K562 (cell line): ENCODE data around the gene TMEM63A. TPM values are rescaled to one million over a fixed set of nuclear protein-coding genes. Genes with fewer than 3 reads are reported as not detected.
A peak's percentile ranks its signal among the peaks of the same experiment; 100 is the strongest.

ENCODE experiments used
- ATAC-seq: fragments of 200-7000 bp; cut with Tn5 transposase; 3 replicates; pipeline ENCODE4 v1.9.1; 2020; ENCODE audit warnings: moderate library complexity
- BruUV-seq: library from RNA; stranded (reverse); fragments of 400-500 nt; replicated peaks from 2 replicates; lab custom pipeline; 2021; lab: Mats Ljungman, UMichigan
- CTCF ChIA-PET: fragments of 300-600 bp; formaldehyde crosslinking; extraction: SDS; loops from one replicate; lab custom pipeline; 2021; ENCODE audit warnings: low intra/inter-chr PET ratio; lab: Yijun Ruan, JAX
- POLR2A ChIA-PET: fragments of 300-600, 350-650 bp; sonication (Branson Sonifier 250); formaldehyde crosslinking; extraction: SDS; loops from one replicate; lab custom pipeline; 2021; ENCODE audit warnings: antibody characterized with exemption, inconsistent platforms; lab: Yijun Ruan, JAX
- DNase-seq, 4 experiments: peaks; one replicate each; pipeline versions ENCODE4 v3.0.0 to v3.0.0-alpha.2; 2011 to 2018; ENCODE audit warnings: low spot score in 3 of 4, mixed read lengths in 3 of 4; ENCODE audit errors: extremely low read depth in 1 of 4
- FAIRE-seq: peaks from 2 replicates; lab custom pipeline; 2011; peaks lifted over from hg19 to GRCh38; lab: Jason Lieb, UNC
- H2AFZ ChIP-seq: 2 replicates; pipeline ENCODE4 v1.6.0; 2011; ENCODE audit warnings: low read depth, low read length, control low read depth, inconsistent platforms
- H3K27ac ChIP-seq: fragments of 200-600 bp; 3 replicates; pipeline ENCODE4 v1.8.0; 2011; ENCODE audit warnings: low read depth, mild to moderate bottlenecking, control low read depth, inconsistent platforms, low read length, moderate library complexity, mixed read lengths; ENCODE audit errors: extremely low read depth
- H3K27me3 ChIP-seq, 2 experiments: fragments of 300-600 bp in 1 of 2; 2 replicates in 1 of 2; 3 replicates in 1 of 2; pipeline versions ENCODE4 v1.6.0 to v1.8.0; 2011; ENCODE audit warnings: inconsistent platforms in 2 of 2, low read length in 2 of 2, mild to moderate bottlenecking in 1 of 2, mixed read lengths in 1 of 2, moderate library complexity in 1 of 2; ENCODE audit not compliant: control insufficient read depth in 2 of 2, insufficient read depth in 2 of 2
- H3K36me3 ChIP-seq: fragments of 300-600 bp; 3 replicates; pipeline ENCODE4 v1.8.0; 2011; ENCODE audit warnings: mild to moderate bottlenecking, low read length, inconsistent platforms; ENCODE audit not compliant: control insufficient read depth, insufficient read depth
- H3K4me1 ChIP-seq, 2 experiments: fragments of 200-600 bp in 1 of 2; replicated peaks in 1 of 2; 2 replicates in 1 of 2; 3 replicates in 1 of 2; pipeline versions ENCODE4 v1.5.1 to v1.8.0; 2011; ENCODE audit warnings: inconsistent platforms in 2 of 2, low read length in 2 of 2, mild to moderate bottlenecking in 1 of 2, mixed read lengths in 1 of 2, moderate library complexity in 1 of 2; ENCODE audit not compliant: control insufficient read depth in 2 of 2, insufficient read depth in 2 of 2
- H3K4me2 ChIP-seq: 2 replicates; pipeline ENCODE4 v1.6.1; 2011; ENCODE audit warnings: low read length, control low read depth, inconsistent platforms, mixed read lengths; ENCODE audit not compliant: insufficient read depth
- H3K4me3 ChIP-seq: fragments of 200-600 bp; sonication (generic), shearing (Covaris generic); 2 replicates; pipeline ENCODE4 v1.5.1; 2016; ENCODE audit warnings: control low read depth, inconsistent platforms
- H3K79me2 ChIP-seq: fragments of 200-600 bp; 3 replicates; pipeline ENCODE4 v1.8.0; 2011; ENCODE audit warnings: low read length, inconsistent platforms; ENCODE audit not compliant: control insufficient read depth, insufficient read depth
- H3K9ac ChIP-seq, 2 experiments: 2 replicates each; pipeline versions ENCODE4 v1.6.0 to v1.6.1; 2011; ENCODE audit warnings: low read depth in 2 of 2, low read length in 2 of 2, control low read depth in 1 of 2, inconsistent platforms in 1 of 2, mild to moderate bottlenecking in 1 of 2, mixed read lengths in 1 of 2; ENCODE audit not compliant: insufficient read depth in 1 of 2
- H3K9me1 ChIP-seq: one replicate; pipeline ENCODE4 v1.6.0; 2011; ENCODE audit warnings: inconsistent platforms, mild to moderate bottlenecking, low read length, moderate library complexity; ENCODE audit not compliant: control insufficient read depth, insufficient read depth
- H3K9me3 ChIP-seq: replicated peaks from 2 replicates; pipeline ENCODE4 v1.5.1; 2011; ENCODE audit warnings: low read depth, low read length, inconsistent platforms; ENCODE audit not compliant: control insufficient read depth, insufficient read depth
- H4K20me1 ChIP-seq: replicated peaks from 2 replicates; pipeline ENCODE4 v1.6.1; 2011; ENCODE audit warnings: low read length, inconsistent platforms, mixed read lengths; ENCODE audit not compliant: control insufficient read depth, insufficient read depth
- DLX4 ChIP-seq: fragments of 250-450 bp; sonication (Bioruptor Pico); IDR thresholded peaks from 2 replicates; pipeline ENCODE4 v1.6.1; 2021; ENCODE audit warnings: mild to moderate bottlenecking
- POLR2G ChIP-seq: fragments of 200-400 bp; formaldehyde crosslinking; IDR thresholded peaks from 2 replicates; pipeline ENCODE4 v1.6.1; 2017; ENCODE audit warnings: low read depth, mild to moderate bottlenecking, antibody characterized with exemption, low read length, moderate library complexity
- RBFOX2 ChIP-seq: fragments of 200-400 bp; formaldehyde crosslinking; IDR thresholded peaks from 2 replicates; pipeline ENCODE4 v1.6.1; 2017; ENCODE audit warnings: low read depth, mild to moderate bottlenecking, low read length, moderate library complexity
- RBM15 ChIP-seq: fragments of 200-400 bp; formaldehyde crosslinking; IDR thresholded peaks from 2 replicates; pipeline ENCODE4 v1.6.1; 2018; ENCODE audit warnings: mild to moderate bottlenecking, low read length, moderate library complexity; ENCODE audit not compliant: insufficient read depth
- ZNF445 ChIP-seq: fragments of 250-450 bp; sonication (Bioruptor Pico); IDR thresholded peaks from 2 replicates; pipeline ENCODE4 v1.4.0; 2020; ENCODE audit warnings: low read depth, mild to moderate bottlenecking, moderate library complexity
- ZSCAN32 ChIP-seq: fragments of 450-650 bp; formaldehyde crosslinking; IDR thresholded peaks from 2 replicates; pipeline ENCODE4 v1.4.0; 2020; ENCODE audit warnings: mild to moderate bottlenecking, moderate library complexity
- WGBS: fragments of 100-300 bp; shearing (Covaris generic); methylation state at CpG from one replicate; pipeline ENCODE4 v1.1.6; 2016; ENCODE audit warnings: low coverage, mixed read lengths; ENCODE audit not compliant: insufficient coverage; ENCODE audit errors: missing lambda C conversion rate; 5-methylcytosine and 5-hydroxymethylcytosine counted together
- in situ Hi-C: fragments of 300-500 bp; cut with MboI; formaldehyde crosslinking; loops from 4 replicates; pipeline ENCODE4 v1.15.0; 2018; ENCODE audit warnings: inconsistent platforms, mixed read lengths
- intact Hi-C: fragments of 100-400 bp; cut with micrococcal nuclease; formaldehyde crosslinking; loops from 2 replicates; pipeline ENCODE4 v1.14.2; 2022
- polyA plus RNA-seq, 8 experiments: library from polyadenylated mRNA; depleted of rRNA in 4 of 8; stranded (reverse) in 5 of 8; unstranded in 3 of 8; fragments of >200 nt; fragmentation: Nextera tagmentation in 2 of 8; fragmentation: Illumina TruSeq in 1 of 8; extraction: Ambion mirVana in 2 of 8; extraction: Trizol in 1 of 8; gene quantifications; 2 replicates each; pipeline versions ENCODE4 v1.2.1 to v1.2.3, GENCODE V29; 2011 to 2014; ENCODE audit warnings: inconsistent platforms in 1 of 8, missing spikeins in 1 of 8
- total RNA-seq, 7 experiments: library from RNA; depleted of rRNA in 6 of 7; stranded (reverse); fragments of >200 nt in 6 of 7; fragmentation: Illumina TruSeq in 2 of 7; extraction: Trizol in 2 of 7; gene quantifications; 2 replicates each; pipeline versions ENCODE4 v1.2.1 to v1.2.3, GENCODE V29; 2011 to 2021; ENCODE audit warnings: low replicate concordance in 1 of 7

The TMEM63A gene
- total and polyA plus RNA-seq, 9 of the 15 experiments (the other 6 are each of a cell fraction or from before 2014, with no cell fraction given) = 2.0 to 54.6 (median 17.5) TPM

GRCh38 chr1:225919906-225920305, 37.7 kb upstream of the TMEM63A start:
- ChIA-PET CTCF (no interaction called here), POLR2A (interaction anchor here (1.0 kb wide), 1 partner anchor 77 kb away, joined by 3 read pairs; no protein-coding TSS in a partner anchor)
- Histone ChIP-seq H3K27ac (no peak overlapping the region), H3K9me1 (no peaks in the 10 kb centered on the region), H3K9ac (peak overlapping the region in 1 of 2 experiments; percentile 75; a peak in 1 of 4 replicates), H3K36me3 (peaks cover 63% of the 10 kb centered on the region)
- in situ Hi-C loops = no loop called here
- BruUV-seq = no TSS peak
- peak; percentile 40 for TF ChIP-seq RBFOX2
- TF ChIP-seq DLX4 = no peak
- no peak for TF ChIP-seq RBM15
- 0 out of 2 replicates have a peak, but pooled peaks have one; percentile 15 for TF ChIP-seq POLR2G
- TF ChIP-seq ZSCAN32 = no peak
- no peak for TF ChIP-seq ZNF445 (CRISPR knock-in tag)
- TF ChIP-seq, all 486 proteins: peak for 2
- intact Hi-C loops = no loop called here
- Histone ChIP-seq H2AFZ (no peak overlapping the region), H3K4me3 (no peak overlapping the region), H4K20me1 (no peaks in the 10 kb centered on the region), H3K79me2 (peaks cover 39% of the 10 kb centered on the region), H3K27me3 (no peaks in the 10 kb centered on the region), H3K9me3 (no peaks in the 10 kb centered on the region), H3K4me1 (peaks cover 14 to 45% of the 10 kb centered on the region in 2 experiments), H3K4me2 (no peak overlapping the region)
- WGBS = 96% methylated on average over 5 of the region's 5 CpGs
- no peak for FAIRE-seq
- ATAC-seq = no peak
- no peak for DNase-seq
